T-helper 2 cell (primary cell): Measurements from ENCODE around the gene CABP1.
"Not testable (repeated sequence)": the region's sequence is repeated elsewhere in the genome, so short reads cannot be mapped to it uniquely, and the experiment has no call there.

Source experiments
- DNase-seq, 5 experiments: peaks; one replicate each; pipeline versions ENCODE4 v3.0.0 to v3.0.0-alpha.2; 2012 to 2022

The CABP1 gene

DNA sequence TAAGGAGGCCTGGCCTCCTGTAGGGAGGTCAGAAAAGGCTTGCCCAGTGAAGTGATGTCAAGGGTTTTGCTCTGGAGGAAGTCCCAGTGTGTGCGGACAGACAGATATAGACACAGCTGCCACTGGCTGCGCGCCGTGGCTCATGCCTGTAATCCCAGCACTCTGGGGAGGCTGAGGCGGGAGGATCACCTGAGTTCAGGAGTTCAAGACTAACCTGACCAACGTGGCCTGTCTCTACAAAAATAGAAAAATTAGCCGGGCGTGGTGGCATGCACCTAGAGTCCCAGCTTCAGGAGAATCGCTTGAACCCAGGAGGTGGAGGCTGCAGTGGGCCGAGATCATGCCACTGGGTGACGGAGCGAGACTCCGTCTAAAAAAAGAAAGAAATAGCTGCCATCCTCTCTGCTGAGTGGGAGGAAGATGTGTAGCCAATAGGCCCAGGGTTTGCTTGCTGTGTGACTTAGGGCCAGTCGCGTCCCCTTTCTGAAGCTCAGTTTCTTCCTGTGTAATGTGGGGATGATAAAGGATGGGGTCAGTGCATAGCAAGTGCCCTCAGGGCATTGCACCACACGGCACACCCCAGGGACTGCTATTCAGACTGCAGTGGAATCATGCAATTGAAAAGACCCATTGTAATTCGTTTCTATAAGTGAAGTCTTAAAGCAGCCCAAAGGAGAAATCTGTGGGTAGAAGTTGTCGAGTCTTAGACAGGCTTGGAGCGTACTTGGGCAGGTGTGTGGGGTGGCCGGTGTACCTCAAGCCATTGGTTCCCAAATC, 27.9 kb downstream of the CABP1 start:
- DNase-seq = no peak

DNA sequence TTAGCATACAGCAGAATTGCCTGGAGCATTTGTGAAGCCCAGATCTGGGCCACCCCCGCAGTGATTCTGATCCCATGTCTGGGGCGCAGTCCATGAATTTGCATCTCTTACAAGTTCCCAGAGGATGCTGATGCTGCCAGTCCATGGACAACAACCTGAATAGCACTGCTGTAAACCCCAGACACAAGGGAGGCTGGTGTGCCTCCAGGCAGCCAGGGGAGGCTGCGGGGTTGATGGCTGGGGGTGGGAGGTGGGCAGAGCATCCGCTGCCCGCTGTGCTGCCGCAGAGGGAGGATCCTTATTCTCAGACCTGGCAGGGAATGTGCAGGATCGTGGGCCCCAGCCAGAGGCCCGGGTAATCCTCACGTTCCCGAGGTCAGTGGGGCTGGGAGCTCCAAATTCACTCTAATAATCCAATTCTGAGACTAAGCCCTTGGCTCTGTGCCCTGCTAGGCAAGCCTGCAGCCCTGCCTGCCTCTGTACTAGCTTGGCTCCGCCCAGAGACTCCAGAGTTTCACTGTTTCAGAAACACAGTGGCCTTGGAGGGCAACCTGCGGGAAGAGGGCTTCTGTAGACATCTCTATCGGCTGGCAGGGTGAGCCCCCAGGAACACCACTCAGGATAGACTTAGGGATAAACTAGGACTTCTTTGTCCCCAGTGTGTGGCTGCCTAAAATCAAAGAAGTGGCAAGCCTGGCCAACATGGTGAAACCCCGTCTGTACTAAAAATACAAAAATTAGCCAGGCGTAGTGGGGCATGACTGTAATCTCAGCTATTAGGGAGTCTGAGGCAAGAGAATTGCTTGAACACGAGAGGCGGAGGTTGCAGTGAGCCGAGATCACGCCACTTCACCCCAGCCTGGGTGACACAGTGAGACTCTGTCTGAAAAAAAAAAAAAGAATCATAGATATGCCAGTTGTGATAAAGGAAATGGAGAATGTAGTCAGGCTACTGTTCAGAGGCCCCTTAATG, 28.7 kb downstream of the CABP1 start:
- DNase-seq = no peak

DNA sequence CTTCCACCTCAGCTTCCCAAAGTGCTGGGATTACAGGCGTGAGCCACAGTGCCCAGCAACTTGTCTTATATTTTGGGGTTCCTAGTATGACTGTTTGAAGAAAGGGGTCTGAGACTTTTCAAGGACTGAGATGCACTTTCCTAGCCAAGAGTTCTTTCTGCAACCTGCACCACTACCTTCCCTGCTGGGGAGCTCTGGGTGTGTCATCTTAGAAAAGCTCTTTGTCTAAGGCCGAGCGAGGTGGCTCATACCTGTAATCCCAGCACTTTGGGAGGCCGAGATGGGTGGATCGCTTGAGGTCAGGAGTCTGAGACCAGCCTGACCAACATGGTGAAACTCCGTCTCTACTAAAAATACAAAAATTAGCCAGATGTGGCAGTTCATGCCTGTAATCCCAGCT, 29.8 kb downstream of the CABP1 start:
- not testable (repeated sequence) for DNase-seq

DNA sequence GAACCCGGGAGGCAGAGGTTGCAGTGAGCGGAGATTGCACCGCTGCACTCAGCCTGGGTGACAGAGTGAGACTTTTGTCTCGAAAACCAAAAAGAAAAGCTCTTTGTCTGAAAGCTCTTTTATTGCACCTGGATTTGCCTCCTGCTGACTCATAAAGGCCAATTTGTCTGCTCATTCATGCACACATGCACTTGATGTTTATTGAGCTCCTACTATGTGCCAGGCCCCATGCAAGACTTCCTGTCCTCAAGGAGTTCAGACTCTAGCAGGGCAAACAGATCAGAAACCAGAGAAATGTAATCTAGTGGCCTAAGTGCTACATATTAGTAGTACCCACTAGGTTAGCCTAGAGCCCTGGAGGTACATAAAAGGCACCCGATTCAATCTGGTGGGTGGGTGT, 30.2 kb downstream of the CABP1 start:
- no peak for DNase-seq

DNA sequence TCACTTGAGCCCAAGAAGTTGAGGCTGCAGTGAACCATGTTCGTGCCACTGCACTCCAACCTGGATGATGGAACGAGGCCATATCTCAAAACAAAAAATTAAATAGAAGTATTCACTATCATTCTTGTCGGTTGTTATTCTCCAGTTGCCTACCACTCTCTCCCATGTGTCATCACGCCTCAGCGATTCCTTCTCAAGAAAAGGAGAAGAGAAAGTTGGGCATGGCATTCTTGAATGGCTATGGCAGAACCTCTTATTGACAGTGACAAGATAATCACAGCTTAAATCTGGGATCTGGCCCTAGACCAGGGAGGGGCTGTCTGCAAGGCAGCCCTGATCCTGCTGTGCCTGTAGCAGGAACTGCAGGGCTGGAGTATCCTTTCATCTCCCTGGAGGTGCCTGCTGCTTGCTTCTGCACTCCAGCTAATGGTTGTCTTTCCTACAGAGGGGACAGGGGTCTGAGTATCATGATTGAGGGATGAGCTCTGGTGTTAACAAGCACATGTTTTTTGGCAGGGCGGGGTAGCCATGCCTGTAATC, 33.7 kb downstream of the CABP1 start:
- DNase-seq = no peak

DNA sequence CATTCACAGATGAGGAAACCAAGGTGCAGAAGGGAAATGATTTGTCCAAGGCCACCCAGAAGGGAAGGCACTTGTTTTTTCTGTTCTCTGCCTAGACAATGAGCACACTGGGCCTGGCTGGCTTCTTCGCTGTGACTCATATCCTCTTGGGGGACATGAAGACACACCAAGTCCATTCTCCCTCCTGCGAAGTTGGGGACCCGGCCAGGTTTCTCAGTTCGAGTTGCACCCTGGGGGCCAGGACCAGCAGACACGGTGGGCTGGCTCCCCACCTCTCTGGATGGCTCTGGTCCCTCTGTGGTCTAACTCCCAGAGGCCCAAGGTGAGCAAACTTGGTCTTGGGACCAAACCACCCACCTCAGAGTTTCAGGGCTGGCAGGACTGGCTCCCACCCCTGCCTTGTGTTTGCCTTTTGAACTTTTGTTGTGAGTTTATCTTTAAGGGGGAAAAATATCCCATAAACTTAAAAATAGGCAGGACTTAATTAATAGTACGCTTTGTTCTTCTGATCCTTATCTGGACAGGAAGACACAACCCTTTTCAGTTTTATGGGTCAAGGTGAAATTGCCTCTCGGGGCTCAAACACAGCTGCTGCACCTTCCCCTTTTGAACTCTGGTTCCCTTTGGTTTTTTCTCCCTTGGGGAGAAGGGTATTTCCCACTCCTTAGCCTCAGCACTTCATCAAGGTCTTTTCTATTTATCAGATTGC, 37.5 kb downstream of the CABP1 start:
- peak in 1 of 5 experiments; percentile 41 for DNase-seq

DNA sequence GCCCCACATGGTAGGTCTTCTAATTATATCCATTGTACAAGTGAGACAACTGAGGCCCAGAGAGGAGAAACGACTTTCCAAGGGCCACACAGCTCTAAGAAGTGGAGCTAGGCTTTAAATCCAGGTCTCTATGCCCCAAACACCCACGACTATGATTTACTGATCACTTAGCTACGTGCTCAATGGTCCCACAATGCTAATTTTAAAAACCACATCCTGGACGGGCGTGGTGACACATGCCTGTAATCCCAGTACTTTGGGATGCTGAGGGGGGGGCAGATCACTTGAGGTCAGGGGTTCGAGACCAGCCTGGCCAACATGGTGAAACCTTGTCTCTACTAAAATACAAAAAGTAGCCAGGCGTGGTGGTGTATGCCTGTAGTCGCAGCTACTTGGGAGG, 38.1 kb downstream of the CABP1 start:
- peak in 1 of 5 experiments; percentile 45 for DNase-seq

DNA sequence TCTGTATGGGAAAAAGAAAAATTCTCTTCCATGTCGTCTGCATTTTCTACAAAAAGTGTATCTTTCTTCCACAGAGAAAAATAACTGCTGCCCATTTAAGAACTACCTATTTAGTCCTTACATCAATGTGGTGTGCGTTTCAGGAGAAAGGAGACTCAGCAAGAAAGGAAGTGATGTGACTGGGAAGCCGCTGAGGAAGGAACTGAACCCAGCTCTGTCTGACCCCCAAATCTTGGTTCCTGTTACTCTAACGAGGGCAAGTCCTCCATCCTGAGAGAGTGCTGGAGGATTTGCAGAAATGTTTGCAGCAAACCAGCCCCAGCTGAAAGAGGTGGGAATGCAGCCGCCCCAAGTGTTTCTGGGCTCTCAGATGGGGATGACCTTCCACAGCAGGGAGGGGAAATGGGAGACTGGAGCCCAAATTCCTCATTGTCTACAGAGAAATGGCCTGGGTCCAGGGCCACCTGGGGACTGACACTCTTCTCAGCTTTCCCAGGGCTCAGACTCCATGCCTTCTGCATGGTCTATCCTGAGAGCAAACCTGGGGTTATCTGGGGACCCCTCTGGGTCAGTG, 39.8 kb downstream of the CABP1 start:
- no peak for DNase-seq

DNA sequence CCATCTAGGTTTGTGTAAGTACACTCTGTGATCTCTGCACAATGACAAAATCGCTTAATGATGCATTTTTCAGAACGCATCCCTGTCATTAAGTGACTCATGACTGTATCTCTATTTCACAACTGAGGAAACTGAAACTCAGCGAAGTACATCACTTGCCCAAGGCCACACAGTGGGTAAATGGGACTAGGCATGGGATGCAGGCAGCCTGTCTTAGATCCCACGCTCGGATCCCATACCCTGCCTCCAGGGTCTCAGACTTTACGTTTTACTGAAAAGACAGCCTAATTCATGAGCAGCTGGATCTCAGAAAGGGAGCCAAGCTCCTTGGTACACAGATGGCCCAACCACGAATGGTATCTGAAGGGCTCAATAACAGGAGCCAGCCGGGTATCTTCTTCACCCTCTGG, 44.1 kb downstream of the CABP1 start:
- DNase-seq = peak in 1 of 5 experiments; percentile 62

DNA sequence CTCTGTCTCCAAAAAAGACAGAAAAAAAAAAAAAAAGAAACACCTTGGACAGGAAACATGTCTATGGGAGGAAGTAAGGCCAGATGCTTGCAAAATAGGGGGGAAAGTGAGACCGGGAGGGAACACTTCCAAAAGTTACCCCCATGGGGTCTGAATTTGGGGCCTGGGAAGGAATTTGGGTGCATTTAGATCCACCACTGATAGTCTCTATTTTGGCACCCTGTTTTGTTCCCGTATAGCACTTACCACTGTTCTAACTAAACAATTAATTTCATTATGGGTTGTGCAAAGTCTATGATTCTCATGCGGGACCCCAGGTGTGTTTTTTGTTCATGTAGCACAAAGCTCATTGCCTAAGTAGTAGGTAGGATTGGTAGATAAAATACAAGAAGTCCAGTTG, 45.1 kb downstream of the CABP1 start:
- DNase-seq = no peak

DNA sequence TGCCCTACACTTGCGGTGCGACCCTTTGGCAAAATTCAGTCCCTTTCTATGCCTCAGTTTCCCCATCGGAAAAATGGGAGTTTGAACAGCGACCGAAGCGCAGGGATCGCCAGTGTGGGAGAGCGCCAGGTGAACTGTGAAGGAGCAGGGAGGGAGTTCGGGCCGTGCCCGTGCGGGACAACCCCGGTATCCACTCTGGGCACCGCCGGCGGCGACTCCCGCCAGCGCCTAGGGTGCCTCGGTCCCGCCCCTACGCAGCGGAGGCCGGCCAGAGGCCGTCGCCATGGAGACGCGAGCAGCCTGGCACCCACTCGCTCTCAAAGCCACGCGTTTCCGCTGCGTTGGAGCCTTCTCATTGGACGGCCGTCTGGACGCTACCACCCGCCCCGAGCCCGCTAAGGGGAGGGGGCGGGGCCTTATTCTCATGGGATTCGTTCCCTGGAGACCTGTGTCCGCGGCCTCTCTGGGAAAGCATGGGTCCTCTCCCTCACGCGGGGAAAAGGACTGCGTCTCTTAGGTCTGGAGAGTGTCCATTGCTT, 45.8 kb downstream of the CABP1 start:
- peak; percentile 92 to 99 (median 95) for DNase-seq

DNA sequence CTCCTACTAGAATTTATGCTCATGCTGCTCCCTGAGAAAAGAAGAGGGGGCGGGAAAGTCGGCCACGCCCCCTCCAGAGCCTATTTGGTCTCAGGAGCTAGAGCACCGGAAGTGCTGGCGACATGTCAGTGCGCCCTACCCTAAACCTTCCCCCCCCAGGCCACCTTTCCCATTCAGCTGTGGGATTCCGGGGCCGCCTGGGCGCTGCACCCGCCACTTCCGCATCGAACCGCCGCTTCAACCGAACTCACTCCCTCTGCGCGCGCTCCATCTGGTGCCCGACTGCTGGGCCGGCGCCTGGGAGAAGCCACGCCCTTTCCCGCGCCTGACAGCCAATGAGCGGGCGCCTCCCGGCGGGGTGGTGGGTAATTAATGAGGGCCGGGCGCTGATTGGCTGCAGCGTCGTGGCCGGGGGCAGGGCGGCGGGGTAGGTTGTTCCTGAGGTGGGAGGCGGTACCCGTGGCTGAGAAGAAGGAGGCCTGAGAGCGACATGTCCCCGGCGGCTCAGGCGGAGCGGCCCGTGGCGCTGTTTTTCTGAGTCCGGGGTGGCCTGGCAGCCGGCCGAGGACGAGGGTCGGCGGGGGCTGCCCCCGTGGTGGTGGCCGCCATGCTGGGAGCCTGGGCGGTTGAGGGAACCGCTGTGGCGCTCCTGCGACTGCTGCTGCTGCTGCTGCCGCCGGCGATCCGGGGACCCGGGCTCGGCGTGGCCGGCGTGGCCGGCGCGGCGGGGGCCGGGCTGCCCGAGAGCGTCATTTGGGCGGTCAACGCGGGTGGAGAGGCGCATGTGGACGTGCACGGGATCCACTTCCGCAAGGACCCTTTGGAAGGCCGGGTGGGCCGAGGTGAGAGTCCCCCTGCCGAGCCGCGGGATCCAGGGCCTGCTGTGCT, 46.5 kb downstream of the CABP1 start, which contains the start of gene MLEC:
Gene MLEC, plus strand, starts transcription at position 460 of the 888 bp plus-strand sequence. Its CDS starts 148 bp downstream, at position 608.
- DNase-seq = peak; percentile 99

DNA sequence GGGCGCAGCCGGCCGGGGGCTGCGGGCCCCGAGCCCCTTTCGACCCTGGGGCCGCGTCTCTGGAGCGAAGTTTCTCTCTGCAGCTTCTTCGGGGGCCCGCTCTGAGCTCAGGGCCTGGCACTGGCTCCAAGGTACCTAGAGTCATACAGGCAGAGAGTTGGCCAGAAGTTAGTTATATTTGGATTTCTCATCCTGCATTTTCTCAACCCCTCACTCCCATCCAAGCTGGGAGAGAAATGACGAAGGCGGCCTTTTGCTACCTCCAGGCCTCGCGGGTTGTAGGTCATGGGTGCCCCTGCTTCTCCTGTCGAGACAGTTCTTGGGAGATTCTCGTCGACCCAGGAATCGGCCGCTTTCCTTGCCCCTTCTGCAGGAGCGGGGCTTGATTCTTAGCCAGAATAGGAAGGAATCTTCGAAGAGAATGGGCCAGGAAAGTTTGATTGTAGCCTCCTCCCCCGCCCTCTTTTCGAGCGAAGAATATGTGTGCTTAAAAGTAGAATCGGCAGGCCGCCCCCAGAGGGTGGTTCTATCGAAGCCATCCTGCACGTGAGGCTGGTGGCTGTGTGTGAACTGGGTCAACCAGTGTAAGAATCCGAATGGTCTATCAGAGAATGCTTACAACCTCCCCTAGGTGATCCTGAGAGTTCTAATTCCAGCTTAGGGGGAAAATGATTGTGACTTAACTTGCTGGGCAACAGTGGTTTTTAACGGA, 47.3 kb downstream of the CABP1 start:
- DNase-seq = peak in 4 of 5 experiments; percentile 14 to 48 (median 22)

DNA sequence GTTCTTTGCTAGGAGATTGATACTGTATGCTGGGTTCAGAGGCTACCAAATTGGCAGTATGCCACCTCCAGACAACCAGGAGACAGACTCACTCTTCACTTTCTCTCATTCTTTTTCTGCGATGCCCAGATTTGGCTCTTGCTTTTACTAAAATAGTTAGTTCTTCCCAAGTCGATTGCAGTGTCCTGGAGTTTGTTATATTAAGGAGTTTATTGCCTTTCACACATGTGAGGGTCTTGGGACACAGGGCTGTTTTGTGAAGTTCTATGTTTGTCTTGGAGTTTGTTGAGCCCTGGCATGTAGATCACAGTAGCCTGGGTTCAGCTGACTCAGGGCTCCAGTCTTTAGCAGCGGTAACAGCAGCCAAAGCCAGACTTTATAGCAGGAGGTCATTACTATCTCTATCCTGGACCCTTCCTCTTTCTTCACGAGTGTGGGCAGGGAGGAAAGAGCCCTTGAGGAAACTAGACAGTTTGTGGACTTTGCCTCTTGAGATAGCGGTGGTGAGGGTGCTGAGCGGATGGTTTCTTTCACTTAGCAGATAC, 48.2 kb downstream of the CABP1 start:
- DNase-seq = peak in 1 of 5 experiments; percentile 30

DNA sequence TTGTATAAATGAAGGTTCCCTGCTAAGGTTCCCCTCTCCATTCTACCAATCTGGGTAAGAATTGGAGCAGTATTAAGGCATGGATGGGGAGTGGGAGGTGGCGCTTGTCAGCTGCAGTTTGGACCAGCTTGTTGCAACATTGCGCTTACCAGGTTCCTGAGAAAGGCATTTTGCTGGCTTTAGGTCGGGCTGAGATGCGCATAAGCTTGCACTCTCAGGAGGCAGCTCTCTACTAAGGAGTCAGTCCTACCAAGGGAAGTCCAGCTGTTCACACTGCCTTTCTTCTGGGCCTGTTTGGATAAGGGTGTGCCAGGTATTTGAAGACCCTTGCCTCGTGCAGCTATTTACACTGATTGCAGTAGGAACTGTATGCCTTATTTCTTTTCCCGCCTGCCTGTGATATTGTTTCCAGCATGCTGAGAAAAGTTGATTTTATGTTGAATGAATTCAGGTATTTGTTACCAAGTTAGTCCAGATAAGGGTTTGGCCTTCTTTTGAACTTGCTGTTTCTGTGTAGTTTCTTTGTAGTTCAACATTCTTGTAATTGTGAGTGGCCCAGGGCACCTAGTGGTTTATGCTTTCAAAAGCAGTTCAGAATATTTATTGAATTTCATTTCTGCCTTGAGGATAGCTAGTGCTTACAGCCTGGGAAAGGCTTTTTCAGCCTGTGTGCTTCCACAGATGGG, 49.1 kb downstream of the CABP1 start:
- no peak for DNase-seq

DNA sequence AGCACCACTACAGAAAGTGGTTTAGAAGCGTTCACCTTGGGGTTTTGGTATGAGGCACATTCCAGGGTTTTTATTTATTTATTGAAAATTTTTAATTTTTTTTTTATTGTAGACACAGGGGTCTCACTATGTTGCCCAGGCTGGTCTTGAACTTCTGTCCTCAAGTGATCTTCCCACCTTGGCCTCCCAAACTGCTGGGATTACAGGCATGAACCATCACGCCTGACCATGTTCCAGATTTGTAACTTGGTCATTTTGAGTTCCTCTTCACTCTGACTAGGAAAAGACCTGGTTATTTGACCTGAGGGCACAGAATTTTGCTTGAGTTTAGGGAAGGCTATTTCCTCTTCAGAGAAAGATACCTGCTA, 49.6 kb downstream of the CABP1 start:
- DNase-seq = no peak

DNA sequence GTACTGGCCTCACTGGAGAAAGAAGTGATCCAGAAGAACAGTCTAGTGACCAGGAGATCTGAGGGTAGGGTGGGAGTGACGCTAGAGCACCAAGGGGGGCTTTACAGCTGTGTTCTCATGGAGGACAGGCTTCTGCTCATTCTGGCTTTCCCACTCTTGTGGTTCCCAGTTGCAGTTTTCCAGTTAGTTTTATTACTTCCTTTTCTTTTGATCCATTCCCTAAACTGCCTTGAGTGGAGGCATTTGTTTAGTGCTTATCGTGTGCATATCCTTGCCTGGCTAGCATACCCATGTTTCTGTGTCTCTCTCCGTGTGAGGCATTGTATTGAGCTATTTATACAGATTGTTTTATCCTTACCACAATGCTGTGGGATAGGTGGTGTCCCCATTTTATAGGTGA, 50.6 kb downstream of the CABP1 start:
- no peak for DNase-seq

DNA sequence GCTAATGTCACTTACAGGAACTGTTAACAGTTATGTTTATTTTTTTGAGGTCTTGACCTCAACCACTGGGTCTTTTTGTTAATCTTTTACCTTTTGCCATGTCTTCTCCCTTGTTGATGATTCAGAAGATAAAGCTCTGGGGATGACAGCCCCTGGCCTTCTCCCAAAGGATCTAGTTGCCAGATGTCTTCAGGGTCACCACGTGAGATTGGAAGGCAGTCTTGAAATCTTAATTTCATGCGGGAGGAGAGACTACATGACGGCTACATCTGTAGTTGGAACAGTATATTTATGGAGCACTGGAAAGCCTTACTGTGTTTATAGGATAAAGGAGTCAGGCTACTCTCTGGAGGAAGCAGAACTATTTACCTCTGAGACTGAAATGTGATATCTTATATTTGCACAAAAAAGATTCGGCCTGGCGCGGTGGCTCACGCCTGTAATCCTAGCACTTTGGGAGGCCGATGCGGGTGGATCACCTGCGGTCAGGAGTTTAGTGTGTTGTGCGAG, 52.2 kb downstream of the CABP1 start:
- DNase-seq = no peak

DNA sequence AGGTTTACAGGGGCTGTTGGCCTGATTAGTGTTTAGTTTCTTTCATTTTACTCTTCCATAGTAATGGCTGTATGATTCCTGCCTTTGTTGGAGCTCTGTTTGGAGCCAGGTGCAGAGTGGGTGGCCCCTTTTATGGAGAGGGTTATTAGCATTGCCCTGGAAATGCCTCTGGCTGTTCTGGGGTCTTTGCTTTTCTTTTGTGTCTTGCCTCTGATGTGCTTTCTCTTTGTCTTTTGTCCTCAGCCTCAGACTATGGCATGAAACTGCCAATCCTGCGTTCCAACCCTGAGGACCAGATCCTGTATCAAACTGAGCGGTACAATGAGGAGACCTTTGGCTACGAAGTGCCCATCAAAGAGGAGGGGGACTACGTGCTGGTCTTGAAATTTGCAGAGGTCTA, 53.4 kb downstream of the CABP1 start:
- DNase-seq = no peak
